ENCODE measurements around the gene CAPZB.
A peak's percentile ranks its signal among the peaks of the same experiment; 100 is the strongest.

CAPZB gene

DNA sequence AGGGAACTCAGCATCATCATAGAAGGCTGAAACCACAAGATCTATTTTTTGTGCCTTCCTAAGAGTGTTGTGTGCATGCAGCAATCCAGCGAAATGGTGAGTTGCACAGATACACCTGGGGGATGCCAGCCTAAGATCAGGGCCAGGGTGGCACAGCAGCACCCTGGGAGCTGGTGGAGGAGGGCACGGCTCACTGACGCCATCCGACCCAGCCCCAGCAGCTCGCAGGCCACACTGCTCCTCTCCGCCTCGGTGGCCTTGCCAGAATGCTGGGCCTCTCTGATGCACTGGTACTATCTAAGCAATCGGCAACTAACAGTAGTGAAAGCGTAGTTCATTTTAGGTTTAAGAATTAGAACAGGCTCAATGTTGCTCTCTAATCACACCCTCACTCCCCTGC lies 37.8 kb downstream of the CAPZB start:
- no peak for DNase-seq

DNA sequence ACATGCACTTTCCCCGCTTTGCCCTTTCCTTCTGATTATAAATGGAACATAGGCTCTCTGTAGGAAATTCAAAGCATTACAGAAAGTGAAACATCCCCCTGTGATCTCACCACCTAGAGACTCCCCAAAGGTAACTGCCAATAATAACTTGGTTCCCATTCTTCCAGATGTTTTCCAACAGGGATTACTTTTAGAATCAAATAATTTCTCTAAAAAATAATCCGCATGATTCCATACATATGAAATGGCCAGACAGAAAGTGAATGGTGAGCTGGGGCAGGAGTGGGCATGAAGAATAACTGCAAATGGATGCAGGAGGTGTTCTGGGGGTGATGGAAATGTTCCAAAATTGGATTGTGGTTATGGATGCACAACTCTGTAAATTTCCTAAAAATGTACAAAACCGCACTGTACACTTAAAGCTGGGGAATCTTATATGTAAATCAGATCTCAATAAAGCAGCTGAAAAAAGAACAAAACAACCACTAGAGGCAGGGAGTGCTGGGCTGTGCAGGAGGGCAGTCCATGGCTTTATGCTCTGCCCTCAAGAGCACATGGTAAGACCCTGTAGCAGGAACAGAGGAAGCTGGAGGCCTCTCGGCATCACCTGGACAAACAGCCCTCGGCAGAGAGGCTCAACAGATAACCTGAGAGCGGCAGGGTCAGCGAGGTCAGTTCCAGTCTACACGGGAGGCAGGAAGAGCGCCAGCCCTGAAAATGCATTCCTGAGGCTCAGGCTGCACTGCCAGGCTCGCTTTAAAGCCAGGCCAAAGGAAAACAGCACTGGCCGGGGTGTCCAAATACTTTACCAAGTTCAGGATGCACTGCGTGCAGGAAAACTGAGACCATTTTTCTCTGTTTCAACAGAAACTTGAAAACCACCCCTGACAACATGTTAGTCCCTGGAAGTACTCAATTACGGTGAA lies 39.7 kb downstream of the CAPZB start:
- no peak for DNase-seq

DNA sequence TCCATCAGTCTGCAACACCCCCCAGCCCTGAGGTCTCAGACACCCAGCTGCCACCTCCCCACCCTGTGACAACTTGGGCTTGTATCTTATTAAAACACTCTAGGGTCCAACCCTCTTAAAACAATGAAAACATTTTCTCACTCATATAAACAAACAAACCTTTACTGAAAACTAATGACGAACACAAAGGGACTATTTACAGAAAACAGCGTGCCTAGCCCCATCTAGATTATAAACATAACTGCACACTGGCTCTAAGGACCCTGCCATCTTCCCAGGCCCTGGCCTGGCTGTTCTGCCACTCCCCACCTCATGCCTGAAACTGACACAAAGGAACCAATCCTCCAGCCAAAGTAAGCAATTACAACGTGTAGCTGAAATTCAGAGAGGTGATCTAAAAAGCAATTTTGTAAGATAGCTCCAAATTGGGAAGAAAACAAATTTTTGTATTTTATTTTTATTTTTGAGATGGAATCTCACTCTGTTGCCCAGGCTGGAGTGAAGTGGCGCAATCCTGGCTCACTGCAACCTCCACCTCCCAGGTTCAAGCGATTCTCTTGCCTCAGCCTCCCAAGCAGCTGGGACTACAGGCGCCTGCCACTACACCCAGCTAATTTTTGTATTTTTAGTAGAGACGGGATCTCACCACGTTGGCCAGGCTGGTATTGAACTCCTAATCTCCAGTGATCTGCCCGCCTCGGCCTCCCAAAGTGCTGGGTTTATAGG lies 40.9 kb downstream of the CAPZB start:
- no peak for DNase-seq

DNA sequence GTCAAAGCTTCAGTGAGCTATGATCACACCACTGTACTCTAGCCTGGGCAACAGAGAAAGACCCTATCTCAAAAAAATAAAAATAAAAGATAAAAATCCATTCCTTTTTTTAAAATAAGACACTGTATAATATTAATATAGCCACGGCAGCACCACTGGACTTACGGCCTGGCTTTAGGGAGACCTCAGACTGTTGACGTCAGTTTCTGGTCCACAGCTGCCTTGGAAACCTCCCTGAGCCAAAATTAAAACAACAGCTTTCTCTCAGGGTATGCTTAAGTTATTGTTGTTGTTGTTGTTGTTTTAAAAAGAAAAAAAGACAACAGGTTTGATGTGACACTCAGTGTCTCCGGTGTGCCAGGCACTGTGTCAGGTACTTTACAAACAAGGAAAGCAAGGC lies 42.0 kb downstream of the CAPZB start:
- no peak for DNase-seq

GRCh38 chr1:19442154-19443096 lies 42.9 kb downstream of the CAPZB start:
- DNase-seq = no peak

GRCh38 chr1:19441048-19441780 lies 44.1 kb downstream of the CAPZB start:
- no peak for DNase-seq

DNA sequence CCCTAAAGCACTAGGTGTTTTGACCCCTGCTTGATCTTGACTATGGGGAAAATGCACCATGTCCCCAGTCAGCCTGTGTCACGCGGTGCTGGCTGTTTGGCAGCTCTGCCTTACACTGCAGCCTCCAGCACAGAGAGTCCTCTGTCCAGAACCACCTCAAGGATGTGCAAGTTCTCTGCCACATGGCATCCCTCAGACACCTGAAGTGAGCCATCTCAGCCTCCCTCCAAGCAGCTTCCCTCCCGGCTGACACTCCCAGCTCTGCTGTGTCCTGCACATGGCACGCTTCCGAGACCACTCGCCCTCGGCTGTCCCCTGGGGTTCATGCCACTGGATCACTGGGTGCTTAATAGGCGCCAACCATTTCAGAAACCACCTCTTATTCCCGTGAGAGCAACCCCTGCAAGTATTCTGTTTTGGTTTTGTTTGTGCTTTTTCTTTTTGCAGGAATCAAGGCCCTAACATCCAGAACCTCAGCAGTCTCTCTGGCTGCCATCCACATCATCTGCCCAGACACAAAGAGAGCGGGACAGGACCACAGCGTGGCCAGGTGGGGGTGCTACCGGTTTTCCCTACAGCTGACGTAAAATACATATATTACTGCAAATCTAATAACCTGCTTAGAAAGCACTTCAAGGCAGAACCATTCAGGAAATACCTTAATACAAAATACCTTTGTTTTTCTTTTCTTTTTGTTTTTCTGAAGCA lies 45.7 kb downstream of the CAPZB start:
- no peak for DNase-seq

GRCh38 chr1:19438516-19439195 lies 46.7 kb downstream of the CAPZB start:
- no peak for DNase-seq

GRCh38 chr1:19437891-19438294 lies 47.4 kb downstream of the CAPZB start:
- DNase-seq = no peak

DNA sequence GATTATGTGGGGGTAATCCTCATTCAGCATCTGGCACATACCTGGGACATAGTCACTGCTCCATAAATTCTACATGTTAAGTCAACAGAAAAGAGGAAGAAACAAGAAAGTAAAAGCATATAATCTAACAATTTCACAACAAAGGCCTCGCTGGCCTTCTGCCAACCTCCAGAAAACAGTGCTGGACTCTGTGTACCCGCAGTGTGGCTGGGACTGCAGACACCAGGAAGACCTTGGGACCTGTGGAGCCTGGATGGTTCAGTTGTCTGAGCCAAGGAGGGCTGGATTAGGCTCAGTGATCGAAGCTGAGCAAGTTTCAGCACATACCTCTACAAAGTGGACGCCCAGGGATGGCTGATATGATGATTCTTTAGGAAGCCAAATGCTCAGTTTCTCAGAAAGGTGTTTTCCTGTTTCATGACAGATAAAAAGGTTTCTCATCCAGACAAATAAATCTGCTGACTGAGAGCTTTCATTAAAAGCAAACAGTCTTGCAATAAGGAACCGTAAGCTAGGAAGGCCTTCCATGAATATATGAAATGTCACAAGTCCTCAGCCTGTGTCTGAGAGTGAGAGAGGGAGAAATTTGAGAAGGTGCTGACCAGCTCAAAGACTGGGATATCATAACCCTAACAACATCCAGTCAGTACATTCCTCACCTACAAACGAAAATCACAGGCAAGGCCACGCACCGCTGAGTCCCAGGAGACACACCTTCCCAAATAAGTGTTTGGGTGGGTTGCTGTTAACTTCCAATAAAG lies 48.4 kb downstream of the CAPZB start:
- no peak for DNase-seq

DNA sequence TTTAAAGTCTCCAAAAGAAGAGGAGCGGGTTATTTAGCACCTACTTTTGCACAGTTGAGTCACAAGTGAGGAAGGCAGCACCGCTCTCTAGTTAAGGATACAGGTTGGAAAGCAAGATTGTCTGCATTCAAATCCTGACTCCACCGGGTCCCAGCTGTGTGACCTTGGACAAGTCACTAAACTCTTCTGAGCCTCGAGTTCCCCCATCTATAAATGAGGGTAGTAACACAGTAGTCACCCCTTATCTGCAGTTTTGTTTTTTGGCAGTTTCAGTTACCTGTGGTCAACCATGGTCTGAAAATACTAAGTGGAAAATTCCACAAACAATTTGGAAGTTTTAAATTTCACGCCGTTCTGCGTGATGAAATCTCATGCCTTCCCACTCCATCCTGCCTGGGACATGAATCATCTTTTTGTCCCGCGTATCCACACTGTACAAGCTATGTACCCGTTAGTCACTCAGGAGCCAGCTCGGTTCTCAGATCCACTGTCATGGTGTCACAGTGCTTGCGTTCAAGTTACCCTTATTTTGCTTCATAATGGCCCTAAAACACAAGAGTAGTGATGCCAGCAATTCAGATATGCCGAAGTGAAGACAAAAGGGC lies 49.4 kb downstream of the CAPZB start:
- DNase-seq = no peak

DNA sequence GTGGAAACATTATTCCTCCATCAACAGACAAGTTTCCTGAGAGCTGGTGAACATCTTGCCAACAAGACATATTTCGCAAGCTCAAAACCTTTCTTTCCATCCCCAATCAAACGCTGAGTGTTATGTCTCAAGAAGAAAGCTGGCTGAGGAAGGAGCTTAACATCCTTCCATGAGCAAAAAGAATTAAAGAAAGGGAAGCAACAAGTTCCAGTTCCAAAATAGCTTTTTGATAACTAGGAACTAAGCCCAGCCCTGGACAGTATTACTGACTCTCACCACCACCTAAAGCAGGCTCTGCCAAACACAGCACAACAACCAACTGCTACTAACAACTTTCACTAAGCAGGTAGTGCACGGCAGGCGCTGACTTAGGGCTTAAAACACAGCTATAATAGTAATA lies 50.2 kb downstream of the CAPZB start:
- DNase-seq = no peak

DNA sequence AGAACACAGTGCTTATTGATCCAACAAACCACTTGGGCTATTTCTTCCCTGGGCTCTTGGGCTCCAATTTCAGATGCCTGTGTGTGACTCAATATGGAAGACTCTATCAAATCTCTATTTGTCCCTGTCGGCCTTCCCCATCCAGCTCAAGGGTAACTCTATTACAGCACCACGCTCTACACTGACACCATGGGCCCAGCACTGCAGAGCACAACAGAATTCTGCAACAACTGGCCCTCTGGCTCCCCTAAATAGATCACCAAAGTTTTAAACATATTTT lies 51.7 kb downstream of the CAPZB start:
- DNase-seq = no peak

GRCh38 chr1:19432943-19433718 lies 52.2 kb downstream of the CAPZB start:
- DNase-seq = no peak

- no peak for DNase-seq
Observed at GRCh38 chr1:19430121-19431068, 54.9 kb downstream of the CAPZB start.

GRCh38 chr1:19429611-19430010 lies 55.7 kb downstream of the CAPZB start:
- no peak for DNase-seq

GRCh38 chr1:19427087-19427781 lies 58.1 kb downstream of the CAPZB start:
- DNase-seq = peak; percentile 67
